ENCODE measurements around the gene CWF19L1. TPM values are rescaled to one million over a fixed set of nuclear protein-coding genes. Genes with fewer than 3 reads are reported as not detected.
"Not testable (repeated sequence)": the region's sequence is repeated elsewhere in the genome, so short reads cannot be mapped to it uniquely, and the experiment has no call there.

CWF19L1 gene
- total RNA-seq, 1 donor from 2014 or later = 23.3 TPM

- DNase-seq (ENCODE audit: low spot score, unreplicated experiment) = no peak
- TF ChIP-seq CTCF (IDR thresholded peaks at IDR 0.05; ENCODE audit: unreplicated experiment) = no peak
- H3K9me3 Mint-ChIP-seq (ENCODE audit: low read depth) = no peaks in the 10 kb centered on the region
- peaks cover 12% of the 10 kb centered on the region for H3K4me1 Mint-ChIP-seq (ENCODE audit: low read depth)
- H3K4me3 Mint-ChIP-seq (ENCODE audit: low read depth) = no peak overlapping the region
- H3K27me3 Mint-ChIP-seq = no peaks in the 10 kb centered on the region
- no peak overlapping the region for H3K27ac Mint-ChIP-seq
- peaks cover 17% of the 10 kb centered on the region for H3K36me3 Mint-ChIP-seq (ENCODE audit: insufficient read depth)
These were observed 15.5 kb upstream of the CWF19L1 start for GRCh38 chr10:100282907-100283306.

GRCh38 chr10:100276971-100277370 is 9.5 kb upstream of the CWF19L1 start:
- not testable (repeated sequence) for H3K9me3 Mint-ChIP-seq (ENCODE audit: low read depth); H3K27me3 Mint-ChIP-seq; H3K4me3 Mint-ChIP-seq (ENCODE audit: low read depth); H3K27ac Mint-ChIP-seq; DNase-seq (ENCODE audit: low spot score, unreplicated experiment); H3K4me1 Mint-ChIP-seq (ENCODE audit: low read depth)
- H3K36me3 Mint-ChIP-seq (ENCODE audit: insufficient read depth) = peaks cover 25% of the 10 kb centered on the region

- H3K4me1 Mint-ChIP-seq (ENCODE audit: low read depth) = peaks cover 6% of the 10 kb centered on the region
- no peak for DNase-seq (ENCODE audit: low spot score, unreplicated experiment)
- TF ChIP-seq CTCF (IDR thresholded peaks at IDR 0.05; ENCODE audit: unreplicated experiment) = no peak
- no peaks in the 10 kb centered on the region for H3K27me3 Mint-ChIP-seq
- no peaks in the 10 kb centered on the region for H3K9me3 Mint-ChIP-seq (ENCODE audit: low read depth)
- peak overlapping the region; percentile 59 for H3K4me3 Mint-ChIP-seq (ENCODE audit: low read depth)
- H3K27ac Mint-ChIP-seq = no peak overlapping the region
- H3K36me3 Mint-ChIP-seq (ENCODE audit: insufficient read depth) = no peaks in the 10 kb centered on the region
These were observed 1.5 kb downstream of the CWF19L1 start for GRCh38 chr10:100265821-100266485.

GRCh38 chr10:100254191-100254590 is 13.2 kb downstream of the CWF19L1 start:
- Mint-ChIP-seq H3K27me3 (no peaks in the 10 kb centered on the region), H3K9me3 (ENCODE audit: low read depth) (no peaks in the 10 kb centered on the region), H3K27ac (no peak overlapping the region), H3K4me1 (ENCODE audit: low read depth) (no peaks in the 10 kb centered on the region), H3K4me3 (ENCODE audit: low read depth) (no peak overlapping the region), H3K36me3 (ENCODE audit: insufficient read depth) (peaks cover 16% of the 10 kb centered on the region)
- no peak for TF ChIP-seq CTCF (IDR thresholded peaks at IDR 0.05; ENCODE audit: unreplicated experiment)
- DNase-seq (ENCODE audit: low spot score, unreplicated experiment) = no peak

GRCh38 chr10:100253041-100253440 is 14.4 kb downstream of the CWF19L1 start:
- Mint-ChIP-seq H3K36me3 (ENCODE audit: insufficient read depth) (peaks cover 20% of the 10 kb centered on the region), H3K4me1 (ENCODE audit: low read depth) (no peaks in the 10 kb centered on the region), H3K4me3 (ENCODE audit: low read depth) (no peak overlapping the region), H3K27me3 (no peaks in the 10 kb centered on the region), H3K9me3 (ENCODE audit: low read depth) (no peaks in the 10 kb centered on the region), H3K27ac (no peak overlapping the region)
- TF ChIP-seq CTCF (IDR thresholded peaks at IDR 0.05; ENCODE audit: unreplicated experiment) = no peak
- no peak for DNase-seq (ENCODE audit: low spot score, unreplicated experiment)

GRCh38 chr10:100248820-100249219 is 18.6 kb downstream of the CWF19L1 start:
- H3K27me3 Mint-ChIP-seq = no peaks in the 10 kb centered on the region
- no peak overlapping the region for H3K4me3 Mint-ChIP-seq (ENCODE audit: low read depth)
- no peaks in the 10 kb centered on the region for H3K9me3 Mint-ChIP-seq (ENCODE audit: low read depth)
- peaks cover 18% of the 10 kb centered on the region for H3K36me3 Mint-ChIP-seq (ENCODE audit: insufficient read depth)
- H3K4me1 Mint-ChIP-seq (ENCODE audit: low read depth) = no peaks in the 10 kb centered on the region
- DNase-seq (ENCODE audit: low spot score, unreplicated experiment) = no peak
- TF ChIP-seq CTCF (IDR thresholded peaks at IDR 0.05; ENCODE audit: unreplicated experiment) = no peak
- H3K27ac Mint-ChIP-seq = peak overlapping the region; percentile 49
